DND-41 (cell line): ENCODE data around the gene DGKZ.

ENCODE experiments used
- ATAC-seq: fragments of 200-7000 bp; cut with Tn5 transposase; 3 replicates; pipeline ENCODE4 v1.9.1; 2021; ENCODE audit warnings: low read depth; ENCODE audit not compliant: insufficient read depth
- DNase-seq: peaks from one replicate; pipeline ENCODE4 v3.0.0-alpha.2; 2020
- H2AFZ ChIP-seq: 2 replicates; pipeline ENCODE4 v1.6.0; 2012; ENCODE audit warnings: low read depth, low read length
- H3K27ac ChIP-seq: 2 replicates; pipeline ENCODE4 v1.5.1; 2012; ENCODE audit warnings: low read length, inconsistent platforms
- H3K27me3 ChIP-seq: fragments of 200-600 bp; sonication (generic); 2 replicates; pipeline ENCODE4 v1.6.0; 2012; ENCODE audit warnings: low read length, mild to moderate bottlenecking, inconsistent platforms; ENCODE audit not compliant: insufficient read depth, poor library complexity
- H3K36me3 ChIP-seq: 2 replicates; pipeline ENCODE4 v1.5.1; 2012; ENCODE audit warnings: low read length, inconsistent platforms; ENCODE audit not compliant: insufficient read depth
- H3K4me1 ChIP-seq: 2 replicates; pipeline ENCODE4 v1.5.1; 2012; ENCODE audit warnings: mild to moderate bottlenecking, low read length; ENCODE audit not compliant: insufficient read depth
- H3K4me2 ChIP-seq: 2 replicates; pipeline ENCODE4 v1.6.0; 2012; ENCODE audit warnings: mild to moderate bottlenecking, moderate library complexity, low read length, inconsistent platforms; ENCODE audit not compliant: insufficient read depth
- H3K4me3 ChIP-seq, 2 experiments: fragments of 200-600 bp in 1 of 2; shearing (Covaris generic) in 1 of 2; 2 replicates each; pipeline ENCODE4 v1.5.1; 2012 to 2016; ENCODE audit warnings: inconsistent platforms in 2 of 2, low read length in 2 of 2, mild to moderate bottlenecking in 2 of 2, low read depth in 1 of 2, moderate library complexity in 1 of 2
- H3K79me2 ChIP-seq: 2 replicates; pipeline ENCODE4 v1.6.0; 2012; ENCODE audit warnings: low read length, inconsistent platforms; ENCODE audit not compliant: insufficient read depth
- H3K9ac ChIP-seq: 2 replicates; pipeline ENCODE4 v1.6.0; 2012; ENCODE audit warnings: low read depth, mild to moderate bottlenecking, inconsistent platforms, low read length, moderate library complexity
- H3K9me3 ChIP-seq: 2 replicates; pipeline ENCODE4 v1.5.1; 2012; ENCODE audit warnings: low read length, moderate library complexity, mild to moderate bottlenecking, inconsistent platforms; ENCODE audit not compliant: insufficient read depth, severe bottlenecking
- H4K20me1 ChIP-seq: 2 replicates; pipeline ENCODE4 v1.6.0; 2012; ENCODE audit warnings: low read length; ENCODE audit not compliant: insufficient read depth
- EZH2 ChIP-seq: IDR thresholded peaks from 3 replicates; pipeline ENCODE4 v1.6.1; 2012; ENCODE audit warnings: borderline replicate concordance, low read depth, mild to moderate bottlenecking, moderate library complexity, low read length, inconsistent platforms; ENCODE audit not compliant: severe bottlenecking
- TF ChIP-seq, protein P1 (sequence below): IDR thresholded peaks from 2 replicates; pipeline ENCODE4 v1.5.1; 2012; ENCODE audit warnings: borderline replicate concordance, low read length, moderate library complexity, mild to moderate bottlenecking; ENCODE audit not compliant: poor library complexity, severe bottlenecking; ENCODE audit errors: extremely low read depth

The DGKZ gene

DNA sequence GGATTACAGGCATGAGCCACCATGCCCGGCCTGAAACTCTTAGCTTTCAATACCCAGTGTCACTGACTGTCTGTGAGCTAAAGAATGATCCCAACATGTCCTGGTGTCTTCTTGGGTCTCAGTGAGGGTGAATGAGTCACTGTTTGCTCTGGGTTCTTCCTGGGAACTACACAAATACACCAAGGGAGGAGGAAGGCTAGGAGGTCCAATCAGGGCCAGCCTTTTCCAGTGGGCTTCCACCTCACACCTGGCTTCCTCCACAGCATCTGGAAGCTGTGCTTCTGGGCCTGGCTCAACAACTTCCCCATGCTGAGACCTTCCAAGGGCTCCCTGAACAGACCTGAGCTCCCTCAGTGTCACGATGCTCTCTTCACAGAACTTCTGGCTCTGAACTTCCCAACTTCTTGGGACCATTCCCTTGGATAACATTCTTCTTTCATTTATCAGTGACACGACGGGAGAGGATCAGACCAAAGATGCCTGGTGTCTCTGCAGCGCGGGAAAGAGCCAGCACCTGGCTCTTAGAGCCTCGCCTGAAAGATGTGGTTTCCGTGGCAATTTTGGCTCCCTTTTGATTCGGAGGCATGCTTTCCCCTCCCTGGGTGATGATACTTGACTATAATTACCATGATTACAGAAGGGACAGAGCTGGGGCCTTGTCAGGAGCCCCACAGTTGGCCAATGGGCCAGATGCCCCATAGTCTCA is 66.7 kb downstream of the DGKZ start:
- no peak overlapping the region for H3K4me3 ChIP-seq
- no peak overlapping the region for H3K9ac ChIP-seq
- H3K79me2 ChIP-seq = no peaks in the 10 kb centered on the region
- ATAC-seq = peak; percentile 84
- H3K4me2 ChIP-seq = no peak overlapping the region
- no peaks in the 10 kb centered on the region for H3K9me3 ChIP-seq
- peak overlapping the region; percentile 33; the same call in 1 of the 2 replicates for H3K27ac ChIP-seq
- no peaks in the 10 kb centered on the region for H3K27me3 ChIP-seq
- no peak overlapping the region for H2AFZ ChIP-seq
- TF ChIP-seq, protein P1, sequence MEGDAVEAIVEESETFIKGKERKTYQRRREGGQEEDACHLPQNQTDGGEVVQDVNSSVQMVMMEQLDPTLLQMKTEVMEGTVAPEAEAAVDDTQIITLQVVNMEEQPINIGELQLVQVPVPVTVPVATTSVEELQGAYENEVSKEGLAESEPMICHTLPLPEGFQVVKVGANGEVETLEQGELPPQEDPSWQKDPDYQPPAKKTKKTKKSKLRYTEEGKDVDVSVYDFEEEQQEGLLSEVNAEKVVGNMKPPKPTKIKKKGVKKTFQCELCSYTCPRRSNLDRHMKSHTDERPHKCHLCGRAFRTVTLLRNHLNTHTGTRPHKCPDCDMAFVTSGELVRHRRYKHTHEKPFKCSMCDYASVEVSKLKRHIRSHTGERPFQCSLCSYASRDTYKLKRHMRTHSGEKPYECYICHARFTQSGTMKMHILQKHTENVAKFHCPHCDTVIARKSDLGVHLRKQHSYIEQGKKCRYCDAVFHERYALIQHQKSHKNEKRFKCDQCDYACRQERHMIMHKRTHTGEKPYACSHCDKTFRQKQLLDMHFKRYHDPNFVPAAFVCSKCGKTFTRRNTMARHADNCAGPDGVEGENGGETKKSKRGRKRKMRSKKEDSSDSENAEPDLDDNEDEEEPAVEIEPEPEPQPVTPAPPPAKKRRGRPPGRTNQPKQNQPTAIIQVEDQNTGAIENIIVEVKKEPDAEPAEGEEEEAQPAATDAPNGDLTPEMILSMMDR = no peak
- TF ChIP-seq EZH2 = no peak
- H4K20me1 ChIP-seq = peaks cover 3% of the 10 kb centered on the region; the same call in 1 of the 2 replicates
- peak; percentile 68 for DNase-seq
- H3K36me3 ChIP-seq = peaks cover 80% of the 10 kb centered on the region
- H3K4me1 ChIP-seq = peaks cover 32% of the 10 kb centered on the region

DNA sequence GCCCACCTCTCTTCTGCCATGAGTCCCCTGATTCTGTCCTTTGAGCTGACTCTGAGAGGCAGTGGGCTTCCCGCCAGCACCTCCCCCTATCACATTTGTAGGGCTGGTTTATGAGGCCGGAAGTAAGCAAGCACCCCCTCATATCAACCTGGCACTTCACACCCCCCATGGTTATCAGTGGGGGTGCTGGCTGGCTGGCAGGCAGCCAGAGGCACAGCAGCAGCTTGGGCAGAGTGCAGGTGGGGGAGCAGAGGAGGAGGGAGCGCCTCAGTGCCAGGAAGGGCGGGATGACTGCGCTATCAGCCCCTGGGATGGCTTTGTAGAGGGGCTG is 67.2 kb downstream of the DGKZ start:
- H3K4me2 ChIP-seq = no peak overlapping the region
- peaks cover 32% of the 10 kb centered on the region for H3K4me1 ChIP-seq
- ATAC-seq = peak; percentile 78
- no peak overlapping the region; the same call in 1 of the 2 replicates for H3K27ac ChIP-seq
- no peaks in the 10 kb centered on the region for H3K79me2 ChIP-seq
- no peaks in the 10 kb centered on the region for H3K27me3 ChIP-seq
- no peak overlapping the region for H3K9ac ChIP-seq
- H3K4me3 ChIP-seq = no peak overlapping the region
- TF ChIP-seq, protein P1 = no peak
- peak; percentile 76 for DNase-seq
- H2AFZ ChIP-seq = no peak overlapping the region
- H4K20me1 ChIP-seq = peaks cover 3% of the 10 kb centered on the region; the same call in 1 of the 2 replicates
- H3K36me3 ChIP-seq = peaks cover 79% of the 10 kb centered on the region
- no peaks in the 10 kb centered on the region for H3K9me3 ChIP-seq

DNA sequence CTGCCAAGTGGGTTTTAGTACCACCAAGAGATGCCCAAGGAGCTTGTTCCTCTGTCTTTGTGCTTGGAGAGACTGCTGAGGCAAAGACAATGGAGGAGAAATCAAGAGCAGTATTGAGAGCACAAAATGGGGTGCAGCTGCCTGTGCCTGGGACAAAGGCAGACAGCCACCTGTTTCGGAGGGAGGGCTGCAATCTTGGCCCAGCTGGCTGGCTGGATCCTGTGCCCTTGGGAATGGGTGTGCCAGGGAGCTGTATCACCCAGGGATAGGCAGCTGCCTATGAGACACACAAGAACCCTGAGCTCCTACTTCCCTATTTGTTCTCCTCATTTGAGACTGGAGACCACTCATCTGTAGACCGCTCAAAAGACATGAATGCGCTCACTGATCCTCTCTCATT is 67.6 kb downstream of the DGKZ start:
- DNase-seq = no peak
- Histone ChIP-seq H2AFZ (no peak overlapping the region), H3K4me3 (no peak overlapping the region), H3K27me3 (no peaks in the 10 kb centered on the region), H3K4me1 (peaks cover 32% of the 10 kb centered on the region), H4K20me1 (peaks cover 3% of the 10 kb centered on the region; the same call in 1 of the 2 replicates), H3K27ac (peak overlapping the region; percentile 10; the same call in 1 of the 2 replicates), H3K9me3 (no peaks in the 10 kb centered on the region), H3K79me2 (no peaks in the 10 kb centered on the region), H3K4me2 (no peak overlapping the region), H3K36me3 (peaks cover 78% of the 10 kb centered on the region), H3K9ac (no peak overlapping the region)
- ATAC-seq = peak; percentile 5; the same call in 1 of the 3 replicates
- TF ChIP-seq, protein P1 = no peak
- TF ChIP-seq EZH2 = no peak
